Transverse colon (tissue), 4 donors: Measurements from ENCODE around the gene KIF1A.

Experiments used
- CTCF ChIP-seq, 5 experiments: fragments of 200-600 bp in 3 of 5; fragments of 450-650 bp in 2 of 5; sonication (generic) in 3 of 5; IDR thresholded peaks; 1 replicate in 2 of 5; 2 replicates in 3 of 5; pipeline ENCODE4 v1.5.1; 2016 to 2017; ENCODE audit warnings: antibody characterized with exemption in 5 of 5, inconsistent platforms in 3 of 5, mild to moderate bottlenecking in 2 of 5, moderate library complexity in 1 of 5
- EP300 ChIP-seq: sonication (generic); formaldehyde crosslinking; IDR thresholded peaks from one replicate; pipeline ENCODE4 v1.6.1; 2017; ENCODE audit warnings: antibody characterized with exemption, low read depth
- POLR2A ChIP-seq: fragments of 450-650 bp; IDR thresholded peaks from one replicate; pipeline ENCODE4 v1.6.1; 2016; ENCODE audit warnings: antibody characterized with exemption, mild to moderate bottlenecking, moderate library complexity
- POLR2AphosphoS5 ChIP-seq, 3 donors: sonication (generic); formaldehyde crosslinking; IDR thresholded peaks; one replicate each; pipeline ENCODE4 v1.6.1; 2016; ENCODE audit warnings: antibody characterized with exemption in 3 of 3

DNA sequence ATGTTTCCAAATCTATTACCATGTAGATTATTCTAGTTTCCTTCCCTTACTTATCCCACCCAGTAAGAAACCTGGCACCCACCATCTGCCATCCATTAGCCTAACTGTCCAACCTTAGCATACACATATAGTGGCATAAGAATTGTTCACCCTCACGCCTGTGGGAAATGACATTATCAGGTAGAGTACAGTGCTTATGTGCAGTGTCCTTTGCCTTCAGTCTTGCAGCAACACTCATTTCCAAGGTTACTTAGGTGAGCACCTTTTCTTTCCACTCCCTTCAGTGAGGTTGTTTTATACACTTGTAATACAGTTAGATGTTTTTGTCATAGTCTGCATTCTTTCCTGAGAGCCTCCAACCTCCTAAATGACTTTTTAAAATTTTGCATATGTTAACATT is 155.4 kb downstream of the KIF1A start:
- TF ChIP-seq CTCF (IDR thresholded peaks at IDR 0.05) (no peak), POLR2A (no peak), POLR2AphosphoS5 (IDR thresholded peaks at IDR 0.05) (no peak), EP300 (no peak)
